ENCODE measurements around the gene PHF2.

DNA sequence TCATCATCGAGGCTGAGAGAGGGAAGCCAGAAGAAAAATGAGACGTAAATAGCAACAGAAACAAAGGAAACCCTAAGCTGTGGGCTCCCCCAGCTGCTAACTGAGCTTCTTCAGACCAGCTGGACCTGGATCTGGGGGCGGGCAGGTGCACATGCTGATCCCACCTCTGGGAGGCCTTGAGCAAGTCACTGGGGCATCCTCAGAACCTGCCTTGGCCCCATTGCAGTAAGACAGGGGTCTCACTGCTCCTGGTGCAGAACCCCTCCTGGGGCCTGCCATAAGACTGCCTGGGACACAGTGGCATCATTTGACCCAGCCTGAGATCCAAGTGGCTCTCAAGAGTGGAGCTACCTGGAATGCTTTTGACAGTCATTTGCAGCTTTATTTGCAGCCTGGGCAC, 77.4 kb downstream of the PHF2 start:
- TF ChIP-seq, protein P1, sequence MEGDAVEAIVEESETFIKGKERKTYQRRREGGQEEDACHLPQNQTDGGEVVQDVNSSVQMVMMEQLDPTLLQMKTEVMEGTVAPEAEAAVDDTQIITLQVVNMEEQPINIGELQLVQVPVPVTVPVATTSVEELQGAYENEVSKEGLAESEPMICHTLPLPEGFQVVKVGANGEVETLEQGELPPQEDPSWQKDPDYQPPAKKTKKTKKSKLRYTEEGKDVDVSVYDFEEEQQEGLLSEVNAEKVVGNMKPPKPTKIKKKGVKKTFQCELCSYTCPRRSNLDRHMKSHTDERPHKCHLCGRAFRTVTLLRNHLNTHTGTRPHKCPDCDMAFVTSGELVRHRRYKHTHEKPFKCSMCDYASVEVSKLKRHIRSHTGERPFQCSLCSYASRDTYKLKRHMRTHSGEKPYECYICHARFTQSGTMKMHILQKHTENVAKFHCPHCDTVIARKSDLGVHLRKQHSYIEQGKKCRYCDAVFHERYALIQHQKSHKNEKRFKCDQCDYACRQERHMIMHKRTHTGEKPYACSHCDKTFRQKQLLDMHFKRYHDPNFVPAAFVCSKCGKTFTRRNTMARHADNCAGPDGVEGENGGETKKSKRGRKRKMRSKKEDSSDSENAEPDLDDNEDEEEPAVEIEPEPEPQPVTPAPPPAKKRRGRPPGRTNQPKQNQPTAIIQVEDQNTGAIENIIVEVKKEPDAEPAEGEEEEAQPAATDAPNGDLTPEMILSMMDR (IDR thresholded peaks at IDR 0.05): no peak
- no peak for TF ChIP-seq POLR2A (IDR thresholded peaks at IDR 0.05)

Data from vagina (tissue), 2 donors.